ENCODE results near the gene MOK. TPM values are rescaled to one million over a fixed set of nuclear protein-coding genes. Genes with fewer than 3 reads are reported as not detected.
"Not testable (repeated sequence)": the region's sequence is repeated elsewhere in the genome, so short reads cannot be mapped to it uniquely, and the experiment has no call there.

Gene MOK
- total RNA-seq, 1 donor from 2014 or later, result 1.2 TPM

- no peak for DNase-seq (ENCODE audit: low read depth in 2 of 2)
Observed at GRCh38 chr14:102249041-102249440, 55.9 kb downstream of the MOK start.

GRCh38 chr14:102248121-102248520, 56.8 kb downstream of the MOK start:
- DNase-seq (ENCODE audit: low read depth in 2 of 2), result no peak

- DNase-seq (ENCODE audit: low read depth in 2 of 2), result no peak
Observed at GRCh38 chr14:102246071-102246470, 58.9 kb downstream of the MOK start.

DNA sequence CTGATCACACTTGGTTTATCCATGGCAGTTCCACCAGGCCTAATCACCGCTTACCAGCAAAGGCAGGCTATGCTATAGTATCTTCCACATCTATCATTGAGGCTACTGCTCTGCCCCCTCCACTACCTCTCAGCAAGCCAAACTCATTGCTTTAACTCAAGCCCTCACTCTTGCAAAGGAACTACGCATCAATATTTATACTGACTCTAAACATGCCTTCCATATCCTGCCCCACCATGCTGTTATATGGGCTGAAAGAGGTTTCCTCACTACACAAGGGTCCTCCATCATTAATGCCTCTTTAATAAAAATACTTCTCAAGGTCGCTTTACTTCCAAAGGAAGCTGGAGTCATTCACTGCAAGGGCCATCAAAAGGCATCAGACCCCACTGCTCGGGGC, 61.2 kb downstream of the MOK start:
- not testable (repeated sequence) for DNase-seq (ENCODE audit: low read depth in 2 of 2)

- no peak for DNase-seq (ENCODE audit: low read depth in 2 of 2)
Observed at GRCh38 chr14:102241147-102241546, 63.8 kb downstream of the MOK start.

- DNase-seq (ENCODE audit: low read depth in 2 of 2), result not testable (repeated sequence)
Observed at GRCh38 chr14:102240481-102240880, 64.5 kb downstream of the MOK start.

- no peak for DNase-seq (ENCODE audit: low read depth in 2 of 2)
Observed at GRCh38 chr14:102239231-102239630, 65.7 kb downstream of the MOK start.

GRCh38 chr14:102238766-102239165, 66.2 kb downstream of the MOK start:
- no peak for DNase-seq (ENCODE audit: low read depth in 2 of 2)

DNA sequence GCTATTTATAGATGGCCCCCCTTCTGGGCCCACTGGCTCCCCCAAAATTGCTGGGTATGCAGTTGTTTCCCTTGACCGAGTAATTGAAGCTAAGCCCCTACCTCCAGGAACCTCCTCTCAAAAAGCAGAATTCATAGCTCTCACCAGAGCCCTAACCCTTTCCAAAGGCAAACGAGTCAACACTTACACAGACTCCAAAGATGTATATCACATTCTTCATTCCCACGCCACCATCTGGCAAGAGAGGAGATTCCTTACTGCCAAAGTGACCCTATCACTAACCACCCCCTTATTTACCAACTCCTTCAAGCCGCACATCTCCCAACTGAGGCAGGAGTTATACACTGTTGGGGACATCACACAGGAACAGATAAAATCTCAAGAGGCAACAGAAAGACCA, 66.8 kb downstream of the MOK start:
- DNase-seq (ENCODE audit: low read depth in 2 of 2), result no peak

- no peak for DNase-seq (ENCODE audit: low read depth in 2 of 2)
Observed at GRCh38 chr14:102236026-102236425, 68.9 kb downstream of the MOK start.

GRCh38 chr14:102235275-102235897, 69.6 kb downstream of the MOK start:
- DNase-seq (ENCODE audit: low read depth in 2 of 2), result peak; percentile 63 to 83

- no peak for DNase-seq (ENCODE audit: low read depth in 2 of 2)
Observed at GRCh38 chr14:102234331-102235264, 70.4 kb downstream of the MOK start.

DNA sequence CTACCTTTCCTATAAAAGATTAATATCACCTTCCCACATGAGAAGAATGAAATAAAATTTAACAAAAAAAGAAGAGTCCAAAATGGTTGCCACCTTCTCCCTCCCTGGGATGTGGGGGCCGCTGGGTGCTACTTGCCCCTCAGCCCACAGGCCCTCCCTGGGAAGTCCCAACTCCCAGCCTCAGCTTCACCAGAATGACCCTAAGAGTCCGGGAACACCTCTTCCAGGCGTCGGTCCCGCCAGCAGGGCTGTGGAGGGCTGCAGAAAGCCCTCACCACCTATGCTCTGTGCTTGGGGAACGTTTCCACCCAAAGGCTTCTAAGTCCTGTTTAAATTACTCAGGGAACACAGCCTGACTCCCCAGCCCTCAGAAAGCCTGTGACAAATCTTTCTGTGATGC, 71.9 kb downstream of the MOK start:
- DNase-seq (ENCODE audit: low read depth in 2 of 2), result no peak

GRCh38 chr14:102232348-102232625, 72.7 kb downstream of the MOK start:
- no peak for DNase-seq (ENCODE audit: low read depth in 2 of 2)

- DNase-seq (ENCODE audit: low read depth in 2 of 2), result no peak
Observed at GRCh38 chr14:102231476-102232347, 73.3 kb downstream of the MOK start.

DNA sequence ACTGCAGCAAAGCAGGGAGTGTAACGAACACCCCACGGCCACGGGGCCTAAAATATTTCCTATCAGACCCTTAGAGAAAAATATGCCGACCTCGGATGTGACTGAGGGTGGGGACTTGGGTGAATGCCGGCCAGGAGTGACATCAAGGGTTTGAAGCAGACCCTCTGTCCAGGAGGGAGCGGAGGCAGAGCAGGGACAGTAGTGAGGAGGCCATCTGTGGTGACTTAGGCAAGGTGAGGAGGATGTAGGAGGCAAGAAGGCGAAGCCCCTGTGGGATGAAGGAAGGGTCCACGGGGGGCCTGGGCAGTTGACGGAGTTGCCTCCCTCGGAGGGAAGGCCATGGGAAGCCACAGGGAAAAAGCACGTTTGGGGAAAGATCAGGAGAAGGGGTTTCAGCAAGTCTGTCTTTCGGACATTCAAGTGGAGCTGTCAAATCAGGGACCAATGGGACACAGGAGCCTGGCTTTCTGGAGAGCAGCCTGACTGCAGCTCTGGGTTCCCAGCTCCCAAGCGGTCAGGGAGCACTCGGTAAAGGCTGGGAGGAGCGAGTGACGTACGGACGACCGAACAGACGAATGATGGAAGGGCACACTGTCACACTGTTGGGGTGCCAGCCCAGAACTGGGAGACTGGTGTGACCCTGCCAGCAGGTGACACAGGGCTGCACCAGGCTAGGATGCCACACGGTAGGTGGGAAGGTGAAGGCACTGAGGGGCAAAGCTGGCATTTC, 74.3 kb downstream of the MOK start:
- DNase-seq (ENCODE audit: low read depth in 2 of 2), result no peak

DNA sequence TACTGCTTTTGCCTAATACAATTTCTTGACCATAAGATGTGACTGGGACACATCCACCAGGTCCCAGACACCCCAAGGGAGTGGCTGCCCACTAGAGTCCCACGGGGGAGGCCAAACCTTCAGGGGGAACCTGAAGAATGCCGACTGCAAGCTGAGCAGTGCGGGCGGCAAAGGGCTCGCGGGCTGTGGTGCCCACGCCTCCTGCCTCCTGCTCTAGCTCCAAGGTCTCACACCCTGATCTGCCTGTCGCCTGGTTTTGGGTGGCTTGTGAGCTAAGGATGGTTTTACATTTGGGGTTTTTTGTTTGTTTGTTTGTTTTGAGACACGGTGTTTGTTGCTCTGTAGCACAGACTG, 75.2 kb downstream of the MOK start:
- DNase-seq (ENCODE audit: low read depth in 2 of 2), result no peak

GRCh38 chr14:102229071-102229738, 75.8 kb downstream of the MOK start:
- DNase-seq (ENCODE audit: low read depth in 2 of 2), result no peak

- no peak for DNase-seq (ENCODE audit: low read depth in 2 of 2)
Observed at GRCh38 chr14:102227184-102227964, 77.6 kb downstream of the MOK start.
